Activated naive CD8-positive, alpha-beta T cell treated with anti-CD3 and anti-CD28 coated beads, Interleukin-2, amount 10 ng/mL, durations not matched to agents 7 days and 5 days (primary cell): ENCODE measurements around the gene FHDC1. TPM values are rescaled to one million over a fixed set of nuclear protein-coding genes. Genes with fewer than 3 reads are reported as not detected.

Experiments used
- ATAC-seq: fragments of 150-1000 bp; cut with Tn5 transposase; one replicate; pipeline ENCODE4 v1.10.0; 2021; ENCODE audit warnings: low read depth, moderate library complexity
- POLR2A ChIA-PET: fragments of 350-600 bp; sonication (Branson Sonifier 250); formaldehyde crosslinking; loops from one replicate; lab custom pipeline; 2021; ENCODE audit warnings: antibody characterized with exemption; lab: Charles Lee
- DNase-seq: peaks from one replicate; pipeline ENCODE4 v3.0.0; 2021
- H3K27ac Mint-ChIP-seq: one replicate; pipeline ENCODE4 v1.8.0; 2022; ENCODE audit warnings: mild to moderate bottlenecking, mixed read lengths
- H3K27me3 Mint-ChIP-seq: one replicate; pipeline ENCODE4 v1.8.0; 2022; ENCODE audit warnings: mild to moderate bottlenecking, moderate library complexity, mixed read lengths
- H3K36me3 Mint-ChIP-seq: one replicate; pipeline ENCODE4 v1.8.0; 2021; ENCODE audit warnings: mild to moderate bottlenecking, mixed read lengths
- H3K4me1 Mint-ChIP-seq: one replicate; pipeline ENCODE4 v1.8.0; 2021; ENCODE audit warnings: mixed read lengths
- H3K4me3 Mint-ChIP-seq: one replicate; pipeline ENCODE4 v1.8.0; 2022; ENCODE audit warnings: mild to moderate bottlenecking, moderate library complexity, mixed read lengths
- H3K9me3 Mint-ChIP-seq: one replicate; pipeline ENCODE4 v1.8.0; 2021; ENCODE audit warnings: mixed read lengths
- total RNA-seq, 2 experiments: library from RNA; stranded (reverse); gene quantifications; one replicate each; pipeline ENCODE4 v1.2.3, GENCODE V29; 2021

Gene FHDC1
- total RNA-seq, 2 experiments from 2014 or later, result 0.22 to 0.26 TPM

GRCh38 chr4:152989554-152989970 lies 53.4 kb downstream of the FHDC1 start:
- H3K36me3 Mint-ChIP-seq, result no peaks in the 10 kb centered on the region
- POLR2A ChIA-PET, result no interaction called here
- no peak for ATAC-seq
- H3K27ac Mint-ChIP-seq, result no peak overlapping the region
- H3K4me3 Mint-ChIP-seq, result no peak overlapping the region
- no peak for DNase-seq
- H3K9me3 Mint-ChIP-seq, result no peaks in the 10 kb centered on the region
- peaks cover 4% of the 10 kb centered on the region for H3K27me3 Mint-ChIP-seq
- no peaks in the 10 kb centered on the region for H3K4me1 Mint-ChIP-seq

DNA sequence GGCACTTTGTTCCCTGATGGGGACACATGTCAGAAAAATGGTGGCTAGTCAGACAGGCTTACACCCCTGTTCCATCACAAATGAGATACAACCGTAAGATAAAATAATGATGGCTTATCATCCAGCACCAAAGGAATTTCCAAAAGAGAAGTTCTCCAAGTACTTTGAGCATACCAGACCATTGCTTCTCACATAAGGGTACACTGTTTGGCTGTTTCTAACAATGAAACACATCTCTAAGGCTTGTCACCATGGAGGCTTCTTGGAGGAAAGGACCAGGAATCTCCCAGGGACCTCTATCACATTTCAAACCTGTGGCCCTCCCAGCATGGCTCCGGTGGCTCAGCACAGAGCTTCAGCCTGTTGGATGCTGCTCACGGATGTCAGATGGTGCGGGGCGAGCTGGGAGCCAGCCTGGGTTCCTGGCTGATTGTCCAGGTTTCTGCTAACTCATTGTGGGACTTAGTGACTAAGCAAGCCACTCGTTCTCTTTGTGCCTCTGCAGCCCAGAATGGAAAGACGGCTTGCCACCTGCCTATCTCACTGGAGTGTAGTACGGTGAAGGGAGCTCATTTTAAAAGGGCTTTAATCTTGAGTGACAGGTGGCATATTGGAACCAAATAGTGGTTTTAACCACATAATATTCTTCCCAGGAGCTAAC lies 54.5 kb downstream of the FHDC1 start:
- H3K4me1 Mint-ChIP-seq, result no peaks in the 10 kb centered on the region
- H3K9me3 Mint-ChIP-seq, result no peaks in the 10 kb centered on the region
- DNase-seq, result no peak
- H3K27ac Mint-ChIP-seq, result no peak overlapping the region
- no peak for ATAC-seq
- no peaks in the 10 kb centered on the region for H3K36me3 Mint-ChIP-seq
- POLR2A ChIA-PET, result no interaction called here
- H3K4me3 Mint-ChIP-seq, result no peak overlapping the region
- H3K27me3 Mint-ChIP-seq, result peaks cover 5% of the 10 kb centered on the region

DNA sequence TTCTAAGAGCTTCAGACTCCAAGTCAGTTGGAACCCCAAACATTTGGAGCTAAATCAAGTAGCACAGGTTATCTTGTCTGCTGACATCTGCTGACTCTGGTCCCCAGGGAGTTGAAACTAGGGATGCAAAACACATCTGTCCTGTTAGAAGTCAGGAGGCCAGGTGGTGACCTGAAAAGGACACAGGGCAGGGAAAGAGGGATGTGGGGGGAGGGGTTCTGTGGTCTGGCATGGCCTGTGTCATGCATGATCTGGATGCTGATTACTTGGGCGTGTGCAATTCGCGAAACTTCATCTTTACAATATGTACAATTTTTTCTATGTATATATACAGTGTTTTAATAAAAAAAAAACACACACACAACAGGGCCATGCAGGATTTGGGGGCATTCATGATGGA lies 55.3 kb downstream of the FHDC1 start:
- no peaks in the 10 kb centered on the region for H3K4me1 Mint-ChIP-seq
- ATAC-seq (no peak), DNase-seq (no peak)
- peaks cover 5% of the 10 kb centered on the region for H3K27me3 Mint-ChIP-seq
- no peak overlapping the region for H3K27ac Mint-ChIP-seq
- H3K9me3 Mint-ChIP-seq, result no peaks in the 10 kb centered on the region
- H3K36me3 Mint-ChIP-seq, result no peaks in the 10 kb centered on the region
- POLR2A ChIA-PET, result no interaction called here
- no peak overlapping the region for H3K4me3 Mint-ChIP-seq

DNA sequence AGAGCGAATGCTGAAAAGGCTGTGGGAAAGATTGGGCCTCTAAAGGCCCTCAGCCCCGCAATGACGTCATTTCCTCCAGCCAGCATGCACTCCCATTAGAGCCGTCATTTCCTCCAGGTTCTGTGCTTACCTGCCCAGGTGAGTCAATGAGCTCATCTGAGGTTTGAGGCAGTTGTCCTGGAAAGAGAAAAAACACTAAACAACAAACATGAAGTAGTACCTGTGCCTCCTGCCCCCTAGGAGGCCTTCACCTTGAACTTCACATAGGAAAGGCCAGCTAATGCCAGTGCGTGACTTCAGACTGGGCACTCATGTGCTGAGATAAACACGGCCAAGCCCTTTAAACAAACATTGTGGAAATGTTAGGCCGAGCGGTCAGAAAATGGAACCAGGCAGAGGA lies 55.9 kb downstream of the FHDC1 start:
- H3K27me3 Mint-ChIP-seq, result peaks cover 5% of the 10 kb centered on the region
- H3K4me1 Mint-ChIP-seq, result no peaks in the 10 kb centered on the region
- DNase-seq (no peak), ATAC-seq (no peak)
- H3K4me3 Mint-ChIP-seq, result no peak overlapping the region
- no peaks in the 10 kb centered on the region for H3K36me3 Mint-ChIP-seq
- H3K27ac Mint-ChIP-seq, result no peak overlapping the region
- no peaks in the 10 kb centered on the region for H3K9me3 Mint-ChIP-seq
- POLR2A ChIA-PET, result no interaction called here

DNA sequence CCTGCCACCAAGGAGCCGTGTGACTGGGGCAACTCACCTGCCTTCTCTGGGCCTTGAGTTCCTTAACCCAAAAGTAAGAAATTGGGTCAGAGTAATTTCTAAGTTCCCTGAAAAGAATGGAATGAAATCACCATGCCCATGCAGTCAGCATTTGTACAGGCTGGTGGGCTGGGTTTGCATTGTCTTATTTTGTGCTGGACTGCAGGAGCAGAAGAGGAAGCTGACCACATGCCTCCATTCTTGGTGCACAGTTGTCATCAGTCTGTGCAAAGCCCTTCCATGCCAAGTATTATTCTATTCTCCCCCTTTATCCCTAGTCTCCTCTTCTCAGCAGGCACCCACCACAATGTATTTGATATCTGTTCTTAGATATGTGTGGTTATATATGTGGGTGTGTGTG lies 56.3 kb downstream of the FHDC1 start:
- Mint-ChIP-seq H3K4me3 (no peak overlapping the region), H3K36me3 (no peaks in the 10 kb centered on the region), H3K4me1 (no peaks in the 10 kb centered on the region), H3K9me3 (no peaks in the 10 kb centered on the region), H3K27me3 (peaks cover 5% of the 10 kb centered on the region), H3K27ac (no peak overlapping the region)
- ATAC-seq, result no peak
- POLR2A ChIA-PET, result no interaction called here
- DNase-seq, result no peak

DNA sequence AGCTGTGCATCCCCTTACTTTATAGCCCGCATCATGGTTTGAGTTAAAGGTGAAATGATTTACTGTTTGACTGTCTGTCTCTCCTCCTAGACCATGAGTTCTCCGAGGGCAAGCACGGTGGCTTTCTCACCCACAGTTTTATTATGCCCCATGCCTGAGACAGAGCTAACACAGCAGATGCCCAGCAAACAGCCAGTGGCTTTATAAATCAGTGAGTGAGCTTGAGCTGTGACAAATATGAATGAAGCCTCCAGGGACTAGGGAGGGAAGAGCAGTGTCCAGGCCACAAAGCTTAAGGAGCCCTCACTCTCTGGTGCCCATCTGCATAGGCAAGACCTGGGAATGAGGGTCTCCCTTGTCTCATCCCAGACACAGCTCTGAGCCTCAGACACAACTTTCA lies 57.9 kb downstream of the FHDC1 start:
- no peaks in the 10 kb centered on the region for H3K9me3 Mint-ChIP-seq
- no peaks in the 10 kb centered on the region for H3K4me1 Mint-ChIP-seq
- no peaks in the 10 kb centered on the region for H3K36me3 Mint-ChIP-seq
- no peak for DNase-seq
- H3K27me3 Mint-ChIP-seq, result peaks cover 4% of the 10 kb centered on the region
- no peak overlapping the region for H3K27ac Mint-ChIP-seq
- H3K4me3 Mint-ChIP-seq, result no peak overlapping the region
- POLR2A ChIA-PET, result no interaction called here
- ATAC-seq, result no peak

DNA sequence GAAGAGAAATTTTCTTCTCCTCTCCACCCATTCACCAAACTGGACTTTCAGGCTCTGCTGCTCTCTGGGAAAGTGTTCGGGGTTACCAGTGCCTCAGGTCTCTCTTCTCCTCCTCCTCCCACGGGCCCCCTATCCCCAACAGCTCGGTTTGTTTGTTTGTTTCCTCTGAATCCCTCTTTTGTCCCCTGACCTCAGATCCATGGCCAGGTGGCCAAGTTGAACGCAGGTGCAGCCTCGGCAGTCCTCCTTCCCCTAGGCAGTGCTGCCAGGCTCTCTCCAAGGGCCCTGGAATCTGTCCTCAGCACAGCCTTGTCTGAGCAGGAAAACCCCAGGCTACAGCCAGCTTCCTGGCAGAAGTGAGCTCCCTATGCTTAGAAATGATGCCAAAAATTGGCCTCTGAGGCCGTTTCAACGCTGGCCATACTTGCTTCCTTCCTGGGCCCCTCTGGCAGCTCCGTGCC lies 60.0 kb downstream of the FHDC1 start:
- peaks cover 6% of the 10 kb centered on the region for H3K27me3 Mint-ChIP-seq
- no peaks in the 10 kb centered on the region for H3K36me3 Mint-ChIP-seq
- H3K27ac Mint-ChIP-seq, result no peak overlapping the region
- ATAC-seq, result no peak
- POLR2A ChIA-PET, result no interaction called here
- no peak overlapping the region for H3K4me3 Mint-ChIP-seq
- DNase-seq, result no peak
- H3K4me1 Mint-ChIP-seq, result no peaks in the 10 kb centered on the region
- no peaks in the 10 kb centered on the region for H3K9me3 Mint-ChIP-seq

DNA sequence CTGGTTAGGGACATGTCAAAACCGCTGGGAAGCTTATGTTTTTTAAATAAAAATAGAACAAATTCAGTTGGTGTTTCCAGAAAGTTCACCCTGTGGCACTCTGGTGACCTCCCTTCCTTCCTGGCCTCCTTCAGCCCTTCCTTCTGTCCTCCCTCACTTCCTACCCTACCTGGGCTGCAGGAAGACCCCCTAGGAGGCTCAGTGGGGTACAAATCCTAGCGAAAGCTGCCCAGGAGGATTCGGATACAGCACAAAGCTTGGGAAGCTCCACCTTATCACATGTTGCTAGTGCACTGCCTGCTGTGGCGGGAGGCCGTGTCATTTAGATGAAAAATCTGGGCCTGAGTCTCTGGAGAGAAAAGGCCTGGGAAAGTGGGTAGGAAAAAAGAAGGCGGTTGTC lies 60.5 kb downstream of the FHDC1 start:
- DNase-seq (no peak), ATAC-seq (no peak)
- Mint-ChIP-seq H3K27ac (no peak overlapping the region), H3K4me3 (no peak overlapping the region), H3K27me3 (peaks cover 7% of the 10 kb centered on the region), H3K4me1 (no peaks in the 10 kb centered on the region), H3K9me3 (no peaks in the 10 kb centered on the region), H3K36me3 (no peaks in the 10 kb centered on the region)
- POLR2A ChIA-PET, result no interaction called here

DNA sequence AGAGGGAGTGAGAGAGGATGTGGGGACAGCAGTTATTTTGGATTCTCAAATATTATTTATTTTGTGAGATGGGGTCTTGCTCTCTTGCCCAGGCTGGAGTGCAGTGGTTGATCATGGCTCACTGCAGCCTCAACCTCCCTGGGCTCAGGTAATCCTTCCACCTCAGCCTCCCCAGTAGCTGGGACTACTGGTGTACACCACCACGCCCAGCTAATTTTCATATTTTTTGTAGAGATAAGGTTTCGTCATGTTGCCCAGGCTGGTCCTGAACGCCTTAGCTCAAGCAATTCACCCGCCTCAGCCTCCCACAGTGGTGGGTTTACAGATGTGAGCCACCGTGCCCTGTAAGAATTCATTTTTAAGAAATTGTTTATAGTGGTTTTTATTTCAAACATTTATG lies 61.2 kb downstream of the FHDC1 start:
- Mint-ChIP-seq H3K27ac (no peak overlapping the region), H3K27me3 (peaks cover 12% of the 10 kb centered on the region), H3K9me3 (no peaks in the 10 kb centered on the region), H3K36me3 (no peaks in the 10 kb centered on the region), H3K4me1 (no peaks in the 10 kb centered on the region), H3K4me3 (no peak overlapping the region)
- no peak for DNase-seq
- no peak for ATAC-seq
- POLR2A ChIA-PET, result no interaction called here

DNA sequence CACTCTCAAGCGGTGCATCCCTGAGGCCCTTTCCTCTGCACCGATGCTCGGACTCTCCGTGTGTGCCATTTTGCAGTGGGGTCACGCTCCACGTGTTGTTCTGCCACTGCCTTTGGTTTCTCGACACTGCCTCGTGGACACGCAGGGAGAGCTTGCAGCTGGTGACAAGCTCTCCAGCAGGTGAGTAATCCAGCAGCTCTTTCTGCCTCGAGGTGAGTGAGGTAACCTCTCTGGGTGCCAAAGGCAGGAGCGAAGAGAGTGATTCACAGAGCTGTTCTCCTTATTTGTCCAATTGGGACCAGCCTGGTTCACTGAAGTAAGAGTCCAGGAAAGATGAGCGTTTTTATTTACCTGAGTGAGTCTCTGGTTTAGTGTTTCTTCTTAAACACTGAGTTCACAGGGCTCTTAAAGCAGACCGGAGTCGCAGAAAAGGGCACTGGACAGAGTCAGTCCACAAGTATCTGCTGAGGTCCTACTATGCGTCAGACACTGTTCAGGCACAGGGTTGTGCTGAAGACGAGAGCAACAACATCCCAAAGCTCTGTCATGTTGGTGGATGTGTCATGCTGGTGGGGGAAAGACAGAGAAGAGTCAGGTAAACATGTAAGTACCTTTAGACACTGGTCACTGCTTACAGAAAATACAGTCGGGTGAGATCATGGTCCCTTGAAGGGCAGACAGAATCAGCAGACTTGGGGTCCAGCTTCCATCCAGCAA lies 61.8 kb downstream of the FHDC1 start:
- POLR2A ChIA-PET, result no interaction called here
- peaks cover 14% of the 10 kb centered on the region for H3K27me3 Mint-ChIP-seq
- H3K4me1 Mint-ChIP-seq, result no peaks in the 10 kb centered on the region
- no peak overlapping the region for H3K4me3 Mint-ChIP-seq
- ATAC-seq, result no peak
- no peak overlapping the region for H3K27ac Mint-ChIP-seq
- H3K9me3 Mint-ChIP-seq, result no peaks in the 10 kb centered on the region
- H3K36me3 Mint-ChIP-seq, result no peaks in the 10 kb centered on the region
- no peak for DNase-seq

DNA sequence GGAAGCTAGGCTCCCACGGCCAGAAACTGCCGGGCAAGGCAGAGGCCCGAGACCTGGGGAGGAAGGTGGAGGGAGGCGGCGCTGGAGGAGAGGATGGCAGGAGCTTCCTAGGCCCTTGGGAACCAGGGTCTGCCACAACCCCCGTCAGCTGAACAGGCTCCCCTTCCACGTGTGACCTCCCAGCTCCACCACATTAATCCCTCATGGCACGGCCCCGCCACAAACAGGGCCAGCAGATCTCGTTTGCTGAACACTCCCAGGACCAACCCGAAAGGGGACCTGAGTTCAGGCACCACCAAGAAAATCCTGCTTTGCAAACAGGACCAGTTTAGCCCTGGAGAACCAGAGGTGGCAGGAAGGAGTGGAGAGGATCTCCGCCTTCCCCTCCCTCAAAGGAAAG lies 62.7 kb downstream of the FHDC1 start:
- POLR2A ChIA-PET, result no interaction called here
- Mint-ChIP-seq H3K9me3 (no peaks in the 10 kb centered on the region), H3K27ac (no peak overlapping the region), H3K27me3 (peaks cover 17% of the 10 kb centered on the region), H3K36me3 (no peaks in the 10 kb centered on the region), H3K4me1 (no peaks in the 10 kb centered on the region), H3K4me3 (no peak overlapping the region)
- no peak for DNase-seq
- ATAC-seq, result no peak

GRCh38 chr4:152999346-153000075 lies 63.4 kb downstream of the FHDC1 start:
- POLR2A ChIA-PET, result interaction anchor here (0.5 kb wide), 1 partner anchor 1813 kb away, joined by 4 read pairs; no protein-coding TSS in a partner anchor
- no peak overlapping the region for H3K27ac Mint-ChIP-seq
- ATAC-seq, result no peak
- H3K9me3 Mint-ChIP-seq, result no peaks in the 10 kb centered on the region
- no peak for DNase-seq
- H3K4me1 Mint-ChIP-seq, result no peaks in the 10 kb centered on the region
- no peak overlapping the region for H3K4me3 Mint-ChIP-seq
- H3K36me3 Mint-ChIP-seq, result no peaks in the 10 kb centered on the region
- H3K27me3 Mint-ChIP-seq, result peaks cover 20% of the 10 kb centered on the region

DNA sequence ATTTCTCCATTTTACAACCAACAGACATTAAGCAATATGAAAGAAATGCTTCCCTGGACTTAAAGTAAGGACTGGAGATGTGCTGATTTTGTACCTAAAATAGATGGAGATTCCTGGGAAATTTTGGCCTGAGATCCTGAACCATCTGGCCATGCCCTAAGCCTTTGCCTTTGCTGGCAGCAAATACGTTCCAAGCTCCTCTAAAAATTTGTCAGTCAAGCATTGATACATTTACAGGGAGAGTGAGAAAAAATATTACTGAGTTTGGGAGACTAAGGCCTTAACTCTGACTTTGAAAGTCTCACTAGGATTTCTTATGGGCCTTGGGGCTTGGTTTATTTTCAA lies 63.9 kb downstream of the FHDC1 start:
- no peak for ATAC-seq
- H3K4me1 Mint-ChIP-seq, result no peaks in the 10 kb centered on the region
- POLR2A ChIA-PET, result interaction anchor here (0.5 kb wide), 1 partner anchor 1814 kb away, joined by 4 read pairs; no protein-coding TSS in a partner anchor
- H3K4me3 Mint-ChIP-seq, result no peak overlapping the region
- H3K27ac Mint-ChIP-seq, result no peak overlapping the region
- no peaks in the 10 kb centered on the region for H3K9me3 Mint-ChIP-seq
- H3K27me3 Mint-ChIP-seq, result peaks cover 19% of the 10 kb centered on the region
- no peak for DNase-seq
- no peaks in the 10 kb centered on the region for H3K36me3 Mint-ChIP-seq

DNA sequence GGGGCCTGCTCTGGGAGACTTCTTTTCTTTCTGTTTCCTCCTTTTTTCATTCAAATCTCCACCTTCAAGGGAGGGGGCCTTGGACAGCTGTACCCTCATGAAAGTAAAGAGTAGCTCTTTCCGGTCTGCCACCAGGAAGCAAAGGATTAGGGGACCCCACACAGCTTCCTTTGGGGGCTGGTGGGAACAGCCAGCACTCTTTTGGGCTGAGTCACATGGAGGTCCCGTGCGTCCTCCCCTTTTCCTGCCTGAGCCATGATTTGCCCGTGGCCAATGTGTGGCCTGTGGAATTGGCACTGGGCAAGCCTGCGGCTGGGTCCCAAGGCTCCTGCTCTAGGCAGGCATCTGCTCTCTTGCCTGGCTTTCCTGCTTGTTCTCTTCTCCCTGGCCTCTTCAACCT lies 65.5 kb downstream of the FHDC1 start:
- no peaks in the 10 kb centered on the region for H3K9me3 Mint-ChIP-seq
- POLR2A ChIA-PET, result no interaction called here
- no peaks in the 10 kb centered on the region for H3K4me1 Mint-ChIP-seq

More for the DNA sequence above, 65.5 kb downstream of the FHDC1 start:
- no peak for ATAC-seq
- H3K36me3 Mint-ChIP-seq, result no peaks in the 10 kb centered on the region
- no peak overlapping the region for H3K4me3 Mint-ChIP-seq
- peaks cover 19% of the 10 kb centered on the region for H3K27me3 Mint-ChIP-seq
- H3K27ac Mint-ChIP-seq, result no peak overlapping the region
- no peak for DNase-seq
